Activated naive CD8-positive, alpha-beta T cell treated with anti-CD3 and anti-CD28 coated beads for 36 hours (primary cell): ENCODE data around the gene NEDD4. TPM values are rescaled to one million over a fixed set of nuclear protein-coding genes. Genes with fewer than 3 reads are reported as not detected.
"Not testable (repeated sequence)": the region's sequence is repeated elsewhere in the genome, so short reads cannot be mapped to it uniquely, and the experiment has no call there.

Experiments used
- DNase-seq: peaks from one replicate; pipeline ENCODE4 v3.0.0; 2021
- H3K27ac Mint-ChIP-seq: one replicate; pipeline ENCODE4 v1.8.0; 2022; ENCODE audit warnings: mild to moderate bottlenecking, moderate library complexity, mixed read lengths
- H3K27me3 Mint-ChIP-seq: one replicate; pipeline ENCODE4 v1.8.0; 2022; ENCODE audit warnings: mild to moderate bottlenecking, mixed read lengths
- H3K36me3 Mint-ChIP-seq: one replicate; pipeline ENCODE4 v1.8.0; 2021; ENCODE audit warnings: mild to moderate bottlenecking, mixed read lengths
- H3K4me1 Mint-ChIP-seq: one replicate; pipeline ENCODE4 v1.8.0; 2021; ENCODE audit warnings: mixed read lengths
- H3K4me3 Mint-ChIP-seq: one replicate; pipeline ENCODE4 v1.8.0; 2022; ENCODE audit warnings: mild to moderate bottlenecking, moderate library complexity, mixed read lengths
- H3K9me3 Mint-ChIP-seq: one replicate; pipeline ENCODE4 v1.8.0; 2022; ENCODE audit warnings: mixed read lengths
- total RNA-seq, 2 experiments: library from RNA; stranded (reverse); gene quantifications; one replicate each; pipeline ENCODE4 v1.2.3, GENCODE V29; 2021

Gene NEDD4
- total RNA-seq, 2 experiments from 2014 or later: 13.3 to 15.4 TPM

DNA sequence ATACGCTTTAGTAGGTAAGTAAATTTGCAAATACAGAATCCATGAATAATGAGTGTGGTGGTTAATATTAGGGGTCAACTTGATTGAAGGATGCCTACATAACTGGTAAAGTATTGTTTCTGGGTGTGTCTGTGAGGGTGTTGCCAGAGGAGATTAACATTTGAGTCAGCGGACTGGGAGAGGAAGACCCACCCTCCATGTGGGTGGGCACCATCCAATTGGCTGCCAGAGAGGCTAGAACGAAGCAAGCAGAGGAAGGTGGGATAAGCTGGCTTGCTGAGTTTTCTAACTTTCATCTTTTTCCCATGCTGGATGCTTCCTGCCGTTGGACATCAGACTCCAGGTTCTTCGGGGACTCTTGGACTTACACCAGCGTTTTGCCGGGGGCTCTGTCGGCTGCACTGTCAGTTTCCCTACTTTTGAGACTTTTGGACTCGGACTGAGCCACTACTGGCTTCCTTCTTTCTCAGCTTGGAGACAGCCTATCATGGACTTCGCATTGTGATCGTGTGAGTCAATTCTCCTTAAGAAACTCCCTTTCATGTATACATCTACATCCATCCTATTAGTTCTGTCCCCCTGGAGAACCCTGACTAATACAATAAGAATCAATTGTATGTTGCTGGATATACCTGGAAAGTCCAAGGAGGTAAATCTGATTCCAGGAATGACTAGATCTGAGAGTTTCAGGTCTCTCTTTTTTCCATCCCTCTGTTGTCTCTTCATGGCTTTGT, 25.8 kb upstream of the NEDD4 start:
- Mint-ChIP-seq H3K27me3 (peaks cover 5% of the 10 kb centered on the region), H3K36me3 (peaks cover 5% of the 10 kb centered on the region), H3K9me3 (peaks cover 3% of the 10 kb centered on the region), H3K27ac (no peak overlapping the region), H3K4me1 (peaks cover 8% of the 10 kb centered on the region), H3K4me3 (no peak overlapping the region)
- DNase-seq: no peak

DNA sequence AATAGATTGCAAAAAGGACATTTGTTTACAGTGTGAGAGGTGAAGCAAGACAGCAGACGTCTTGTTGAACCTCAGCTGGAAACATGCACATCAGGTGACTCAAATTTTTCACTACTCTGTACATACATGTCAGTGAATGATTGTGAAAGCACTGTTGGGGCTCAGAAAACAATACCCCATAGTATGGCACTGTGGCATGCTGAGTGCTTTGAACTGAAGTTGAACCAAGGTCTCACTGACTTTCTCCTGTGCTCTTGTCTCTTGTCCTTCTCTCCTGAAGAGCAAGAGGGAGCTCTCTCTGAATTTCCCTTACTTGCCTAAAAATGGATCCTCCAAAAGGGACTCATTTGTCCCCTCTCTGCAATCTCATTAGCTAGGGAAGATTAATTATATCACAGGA, 24.5 kb upstream of the NEDD4 start:
- H3K27ac Mint-ChIP-seq: no peak overlapping the region
- no peak overlapping the region for H3K4me3 Mint-ChIP-seq
- DNase-seq: no peak
- H3K36me3 Mint-ChIP-seq: peaks cover 5% of the 10 kb centered on the region
- H3K4me1 Mint-ChIP-seq: peaks cover 8% of the 10 kb centered on the region
- peaks cover 3% of the 10 kb centered on the region for H3K9me3 Mint-ChIP-seq
- peaks cover 5% of the 10 kb centered on the region for H3K27me3 Mint-ChIP-seq

- DNase-seq: no peak
- Mint-ChIP-seq H3K27ac (no peak overlapping the region), H3K27me3 (peaks cover 5% of the 10 kb centered on the region), H3K9me3 (peaks cover 3% of the 10 kb centered on the region), H3K36me3 (peaks cover 5% of the 10 kb centered on the region), H3K4me1 (peaks cover 8% of the 10 kb centered on the region), H3K4me3 (no peak overlapping the region)
Observed at GRCh38 chr15:56017511-56017910, 24.1 kb upstream of the NEDD4 start.

DNA sequence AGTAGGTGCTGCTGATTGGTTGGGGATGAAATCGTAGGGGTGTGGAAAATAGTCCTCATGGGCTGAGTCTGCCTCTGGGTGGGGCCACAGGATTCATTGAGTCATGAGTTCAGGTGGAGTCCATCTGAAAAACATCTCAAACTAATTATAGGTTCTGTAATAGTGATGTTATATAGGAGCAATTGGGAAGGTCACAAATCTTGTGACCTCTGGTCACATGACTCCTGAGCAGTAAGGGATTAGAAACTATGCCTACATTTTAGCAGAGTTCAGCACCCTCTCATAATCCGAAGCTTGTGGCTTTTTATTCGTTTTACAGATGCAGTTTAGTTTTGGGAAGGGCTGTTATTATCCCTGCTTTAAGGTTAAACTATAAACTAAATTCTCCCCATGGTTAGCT, 22.9 kb upstream of the NEDD4 start:
- H3K4me1 Mint-ChIP-seq: peaks cover 8% of the 10 kb centered on the region
- H3K9me3 Mint-ChIP-seq: peaks cover 3% of the 10 kb centered on the region
- no peak overlapping the region for H3K27ac Mint-ChIP-seq
- peaks cover 5% of the 10 kb centered on the region for H3K36me3 Mint-ChIP-seq
- DNase-seq: no peak
- H3K4me3 Mint-ChIP-seq: no peak overlapping the region
- H3K27me3 Mint-ChIP-seq: peaks cover 8% of the 10 kb centered on the region

DNA sequence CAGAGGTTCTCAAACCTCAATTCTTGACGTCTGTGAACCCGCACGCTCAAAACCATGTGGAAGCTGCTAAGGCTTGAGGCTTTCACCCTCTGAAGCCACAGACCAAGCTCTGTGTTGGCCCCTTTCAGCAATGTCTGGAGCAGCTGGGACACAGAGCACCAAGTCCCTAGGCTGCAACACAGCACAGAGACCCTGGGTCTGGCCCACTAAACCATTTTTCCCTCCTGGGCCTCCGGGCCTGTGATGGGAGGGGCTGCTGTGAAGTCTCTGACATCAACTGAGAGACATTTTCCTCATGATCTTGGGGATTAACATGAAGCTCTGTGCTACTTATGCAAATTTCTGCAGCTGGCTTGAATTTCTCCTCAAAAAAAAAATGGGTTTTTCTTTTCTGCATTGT, 21.3 kb upstream of the NEDD4 start:
- Mint-ChIP-seq H3K27ac (no peak overlapping the region), H3K36me3 (peaks cover 5% of the 10 kb centered on the region), H3K27me3 (peaks cover 10% of the 10 kb centered on the region)

GRCh38 chr15:56007053-56007452, 13.6 kb upstream of the NEDD4 start:
- not testable (repeated sequence) for H3K27ac Mint-ChIP-seq, H3K4me1 Mint-ChIP-seq, H3K9me3 Mint-ChIP-seq, H3K36me3 Mint-ChIP-seq
- Mint-ChIP-seq H3K27me3 (peaks cover 36% of the 10 kb centered on the region), H3K4me3 (peak overlapping the region; percentile 44)
- DNase-seq: peak; percentile 8

More for the DNA sequence above, 21.3 kb upstream of the NEDD4 start:
- Mint-ChIP-seq H3K4me3 (no peak overlapping the region), H3K9me3 (peaks cover 3% of the 10 kb centered on the region), H3K4me1 (peaks cover 5% of the 10 kb centered on the region)
- no peak for DNase-seq

DNA sequence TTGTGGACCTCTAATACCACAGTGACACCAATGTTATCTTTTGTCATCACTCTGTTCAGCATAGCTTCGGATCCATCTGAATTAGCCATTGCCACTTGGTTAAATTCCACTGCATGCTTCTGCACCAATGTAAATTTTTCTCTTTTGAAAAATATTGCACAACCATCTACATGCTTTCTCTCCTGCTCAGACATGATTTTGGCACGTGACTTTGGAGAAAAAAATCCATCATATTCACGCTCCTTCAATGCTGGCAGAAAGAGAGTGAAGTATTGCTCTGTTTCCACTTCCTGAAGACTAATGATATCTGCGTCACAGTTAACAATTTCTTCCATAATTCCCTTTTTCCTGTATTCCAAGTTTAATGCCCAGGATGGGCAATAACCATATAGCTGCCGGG, 13.0 kb upstream of the NEDD4 start:
- not testable (repeated sequence) for H3K4me1 Mint-ChIP-seq, H3K27ac Mint-ChIP-seq

DNA sequence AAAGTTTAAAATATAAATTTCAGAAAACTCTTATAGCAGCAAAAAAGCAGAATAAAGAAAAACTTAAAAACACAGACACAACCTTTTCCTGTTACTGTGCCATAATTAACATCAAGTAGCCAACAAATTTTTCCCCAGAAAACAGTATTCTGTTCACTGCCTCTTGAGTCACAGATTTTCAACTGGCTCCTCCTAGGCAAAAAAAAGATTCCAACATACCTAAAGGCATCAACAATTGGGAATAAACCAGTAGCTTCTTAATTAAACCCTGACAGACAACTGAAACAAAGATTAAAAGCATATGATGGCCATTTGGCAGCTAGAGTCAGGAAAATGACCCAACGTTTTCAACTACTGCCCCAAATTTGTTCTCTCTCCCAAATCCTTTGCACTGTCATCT, 10.9 kb upstream of the NEDD4 start:
- not testable (repeated sequence) for H3K27ac Mint-ChIP-seq, H3K9me3 Mint-ChIP-seq, DNase-seq, H3K36me3 Mint-ChIP-seq, H3K4me3 Mint-ChIP-seq, H3K4me1 Mint-ChIP-seq
- H3K27me3 Mint-ChIP-seq: peaks cover 32% of the 10 kb centered on the region

More for the DNA sequence above, 13.0 kb upstream of the NEDD4 start:
- DNase-seq, H3K36me3 Mint-ChIP-seq, H3K4me3 Mint-ChIP-seq, H3K9me3 Mint-ChIP-seq: not testable (repeated sequence)
- H3K27me3 Mint-ChIP-seq: peaks cover 34% of the 10 kb centered on the region

DNA sequence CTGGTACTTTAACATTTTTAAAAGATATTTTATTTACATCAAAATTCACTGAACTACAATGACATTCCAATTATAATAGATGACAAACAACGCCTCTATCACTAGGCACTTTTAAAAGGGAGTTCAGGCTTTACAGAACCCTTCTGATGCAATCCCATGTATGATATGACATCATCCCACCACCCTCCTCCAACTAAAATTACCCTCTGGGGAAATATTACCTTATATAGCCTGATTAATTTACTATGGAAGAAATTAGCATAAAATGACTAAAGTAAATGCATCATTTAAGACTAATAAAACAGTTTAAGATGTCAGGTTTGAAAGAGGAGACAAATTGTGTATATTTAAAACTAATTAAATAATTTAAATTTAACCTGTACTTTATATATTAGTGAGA, 10.4 kb upstream of the NEDD4 start:
- H3K36me3 Mint-ChIP-seq, H3K9me3 Mint-ChIP-seq, H3K4me3 Mint-ChIP-seq, H3K4me1 Mint-ChIP-seq, H3K27ac Mint-ChIP-seq, DNase-seq: not testable (repeated sequence)
- H3K27me3 Mint-ChIP-seq: peaks cover 34% of the 10 kb centered on the region

- H3K9me3 Mint-ChIP-seq, DNase-seq, H3K4me1 Mint-ChIP-seq, H3K36me3 Mint-ChIP-seq, H3K4me3 Mint-ChIP-seq, H3K27ac Mint-ChIP-seq: not testable (repeated sequence)
- peaks cover 33% of the 10 kb centered on the region for H3K27me3 Mint-ChIP-seq
Observed at GRCh38 chr15:56003277-56003676, 9.9 kb upstream of the NEDD4 start.

GRCh38 chr15:56001471-56002078, 8.2 kb upstream of the NEDD4 start:
- Mint-ChIP-seq H3K36me3 (no peaks in the 10 kb centered on the region), H3K4me1 (no peaks in the 10 kb centered on the region), H3K27me3 (peaks cover 33% of the 10 kb centered on the region), H3K27ac (no peak overlapping the region), H3K9me3 (no peaks in the 10 kb centered on the region), H3K4me3 (no peak overlapping the region)
- no peak for DNase-seq

- Mint-ChIP-seq H3K9me3 (no peaks in the 10 kb centered on the region), H3K27me3 (peaks cover 42% of the 10 kb centered on the region), H3K4me1 (no peaks in the 10 kb centered on the region), H3K4me3 (no peak overlapping the region), H3K27ac (no peak overlapping the region), H3K36me3 (no peaks in the 10 kb centered on the region)
- no peak for DNase-seq
Observed at GRCh38 chr15:55999658-56000057, 6.2 kb upstream of the NEDD4 start.

- Mint-ChIP-seq H3K4me3 (no peak overlapping the region), H3K4me1 (peaks cover 4% of the 10 kb centered on the region), H3K36me3 (no peaks in the 10 kb centered on the region), H3K9me3 (no peaks in the 10 kb centered on the region), H3K27me3 (peaks cover 47% of the 10 kb centered on the region), H3K27ac (no peak overlapping the region)
- no peak for DNase-seq
Observed at GRCh38 chr15:55998478-55998877, 5.1 kb upstream of the NEDD4 start.

DNA sequence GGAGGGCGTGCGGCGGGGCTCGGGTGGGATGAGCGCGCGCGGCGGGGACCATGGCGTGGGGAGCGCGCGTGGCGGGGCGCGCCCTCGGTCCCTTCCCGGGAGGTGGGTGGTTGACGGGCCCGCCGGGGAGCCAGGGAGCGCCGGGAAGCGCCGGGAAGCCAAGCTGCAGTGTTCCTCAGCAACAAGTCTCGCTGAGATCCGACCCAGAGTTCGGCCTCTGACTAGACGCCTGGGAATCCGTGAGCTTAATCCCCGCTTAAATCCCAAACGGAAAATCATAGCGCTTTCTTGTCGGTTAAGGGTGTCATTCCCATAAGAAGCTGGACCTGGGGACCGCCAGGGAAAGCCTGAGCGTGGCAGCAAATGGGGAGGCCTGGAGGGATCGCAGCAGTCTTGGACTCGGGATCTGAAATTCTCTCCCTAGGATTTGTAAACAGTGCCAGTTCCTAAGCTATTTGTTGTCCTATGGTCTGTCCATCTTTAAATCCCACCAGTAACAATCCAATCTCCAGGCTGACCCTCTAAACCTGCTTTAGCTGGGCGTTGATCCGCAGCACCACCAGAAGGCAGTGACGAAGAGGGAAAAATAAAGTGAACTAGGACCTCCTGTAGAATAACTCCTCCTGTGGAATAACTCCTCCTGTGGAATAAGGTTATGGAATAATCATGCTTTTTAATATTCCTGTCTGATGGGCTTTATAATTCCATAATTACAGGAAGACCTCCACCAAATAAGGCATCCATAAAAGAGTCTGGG, 570 bp upstream of the NEDD4 start:
- Mint-ChIP-seq H3K9me3 (no peaks in the 10 kb centered on the region), H3K27me3 (peaks cover 38% of the 10 kb centered on the region), H3K4me1 (peaks cover 26% of the 10 kb centered on the region), H3K4me3 (peak overlapping the region; percentile 71), H3K36me3 (no peaks in the 10 kb centered on the region), H3K27ac (no peak overlapping the region)
- DNase-seq: no peak

DNA sequence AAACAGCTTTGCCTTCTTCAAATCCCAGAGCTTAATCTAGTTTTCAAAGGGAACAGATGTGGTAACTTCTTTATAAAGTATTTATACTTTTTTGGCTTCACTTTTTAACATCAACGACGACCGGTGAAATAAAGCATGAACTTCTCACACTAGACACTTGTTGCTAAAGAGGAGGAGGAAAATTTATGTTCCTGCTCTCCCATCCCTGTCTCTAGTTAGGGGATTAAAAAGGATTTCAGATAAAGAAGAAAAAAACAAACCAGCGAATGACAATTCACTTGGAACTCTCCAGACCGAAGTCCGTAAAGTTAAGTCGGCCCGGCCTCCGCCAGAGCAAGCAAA, 672 bp downstream of the NEDD4 start:
- Mint-ChIP-seq H3K4me1 (peaks cover 26% of the 10 kb centered on the region), H3K27ac (peak overlapping the region; percentile 54), H3K36me3 (peaks cover 3% of the 10 kb centered on the region), H3K9me3 (no peaks in the 10 kb centered on the region), H3K4me3 (peak overlapping the region; percentile 89), H3K27me3 (peaks cover 32% of the 10 kb centered on the region)
- no peak for DNase-seq
